Heart left ventricle (tissue), 16 donors: ENCODE data around the gene HNF1A. TPM values are rescaled to one million over a fixed set of nuclear protein-coding genes. Genes with fewer than 3 reads are reported as not detected.

Source experiments
- ATAC-seq, 4 donors: fragments of 200-7000 bp; cut with Tn5 transposase; one replicate each; pipeline ENCODE4 v1.9.1; 2020 to 2022; ENCODE audit warnings: moderate library complexity in 4 of 4, mild to moderate bottlenecking in 3 of 4, moderate number of reproducible peaks in 1 of 4
- DNase-seq, 5 donors: peaks; one replicate each; pipeline ENCODE4 v3.0.0-alpha.2; 2020
- H3K27ac ChIP-seq, 12 donors: fragments of 200-600 bp; sonication (generic) in 4 of 12; one replicate each; pipeline versions ENCODE4 v1.5.0 to v1.8.0; 2016 to 2022; ENCODE audit warnings: mild to moderate bottlenecking in 2 of 12
- H3K27me3 ChIP-seq, 9 donors: fragments of 200-600 bp; sonication (generic) in 2 of 9; one replicate each; pipeline versions ENCODE4 v1.5.1 to v1.8.0; 2016 to 2022; ENCODE audit warnings: mild to moderate bottlenecking in 3 of 9
- H3K36me3 ChIP-seq, 9 donors: fragments of 200-600 bp; sonication (generic) in 2 of 9; one replicate each; pipeline versions ENCODE4 v1.5.0 to v1.8.0; 2018 to 2022; ENCODE audit warnings: mild to moderate bottlenecking in 2 of 9
- H3K4me1 ChIP-seq, 12 donors: fragments of 200-600 bp; sonication (generic) in 4 of 12; one replicate each; pipeline versions ENCODE4 v1.5.0 to v1.8.0; 2016 to 2022; ENCODE audit warnings: mild to moderate bottlenecking in 3 of 12
- H3K4me3 ChIP-seq, 12 donors: fragments of 200-600 bp; sonication (generic) in 4 of 12; one replicate each; pipeline versions ENCODE4 v1.5.0 to v1.8.0; 2017 to 2022; ENCODE audit warnings: mild to moderate bottlenecking in 9 of 12, moderate library complexity in 4 of 12
- H3K9me3 ChIP-seq, 12 donors: fragments of 200-600 bp; sonication (generic) in 4 of 12; one replicate each; pipeline versions ENCODE4 v1.5.0 to v1.8.0; 2016 to 2022; ENCODE audit warnings: mild to moderate bottlenecking in 1 of 12
- CTCF ChIP-seq, 12 donors: fragments of 200-600 bp; sonication (generic) in 4 of 12; IDR thresholded peaks; one replicate each; pipeline versions ENCODE4 v1.5.0 to v1.8.0; 2018 to 2022; ENCODE audit warnings: antibody characterized with exemption in 12 of 12, mild to moderate bottlenecking in 5 of 12
- POLR2A ChIP-seq, 2 donors: fragments of 450-650 bp; IDR thresholded peaks; one replicate each; pipeline ENCODE4 v1.6.1; 2017; ENCODE audit warnings: antibody characterized with exemption in 2 of 2, mild to moderate bottlenecking in 2 of 2, moderate library complexity in 2 of 2
- WGBS, 4 donors: extraction: QIAGEN DNeasy Blood & Tissue Kit in 2 of 4; methylation state at CpG; one replicate each; pipeline versions ENCODE4 v1.1.5 to v1.1.7; 2013 to 2018; 5-methylcytosine and 5-hydroxymethylcytosine counted together
- intact Hi-C, 10 donors: fragments of 100-400 bp; cut with DNase I; formaldehyde crosslinking; loops; one replicate each; pipeline versions ENCODE4 v1.11.1 to v1.14.2; 2022
- long read RNA-seq, 3 donors: library from polyadenylated mRNA; unstranded; transcript quantifications; one replicate each; pipeline ENCODE4 v2.0.0, GENCODE V29; 2020 to 2021
- polyA plus RNA-seq, 2 donors: library from polyadenylated mRNA; stranded (reverse); fragments of 200-250 nt; gene quantifications; one replicate each; pipeline ENCODE4 v1.2.3, GENCODE V29; 2013
- total RNA-seq, 9 donors: library from RNA; depleted of rRNA in 2 of 9; stranded (reverse); fragments of >200 nt in 2 of 9; fragmentation: NEBNext Ultra II Directional in 3 of 9; extraction: Animal tissue kit (Norgen Biotek cat#: 25700) in 3 of 9; gene quantifications; one replicate each; pipeline versions ENCODE4 v1.1.0 to v1.2.4, GENCODE V29; 2016 to 2023
- donor health status: ischemic (EF 13 %, LVEDD 7.1; RV severe dilation, severe dysfunction).
- donor health status: healthy with polysubstance abuse.
- donor health status: DM: no; HTN: yes; CAD: no.
- donor health status: DM: no; HTN: no; CAD: no.
- donor health status: ischemic (EF 25% LVEDD 6.9; RV normal size, moderate dysfunction).
- donor health status: ischemic (EF 25% LVEDD 5.7; RV mildly dilated, moderate dysfunction).
- donor health status: healthy.
- donor health status: DM: yes; HTN: yes; CAD: no.
- donor health status: ischemic (EF 35%, LVEDD 5.7; RV mildly dilated, moderate dysfunction).
- donor health status: nonischemic (EF 11% LVEDD 7.7; RV severe dilation, severe dysfunction).
- donor health status: DM: yes; HTN: yes; CAD: no.
- donor health status: PGD.
- donor health status: ischemic (EF 29% LVEDD 5.4; RV normal size, mild dysfunction).
- donor health status: nonischemic (EF 23%, LVEDD 6.1; RV moderate dilation, normal function).

The HNF1A gene
- total RNA-seq (not detected), polyA plus RNA-seq (under 1 TPM in 1 of 2 donors, not detected in 1; 0.03 TPM)
- long read RNA-seq, donor 1, result 0 reads
- long read RNA-seq, donor 2, partial matches to known transcripts, result 0 of 1 reads
- long read RNA-seq, donor 2, other reads (novel, unspliced or antisense), result 1 of 1 reads
- long read RNA-seq, donor 3, result 0 reads

- TF ChIP-seq POLR2A (IDR thresholded peaks at IDR 0.05), result no peak
- TF ChIP-seq CTCF (IDR thresholded peaks at IDR 0.05), result no peak
- DNase-seq (no peak), ATAC-seq (no peak)
- no peaks in the 10 kb centered on the region for H3K4me1 ChIP-seq
- intact Hi-C loops, result loop anchor here in 5 of 10 donors (5.0 to 10.0 kb wide), 5 partner anchors 124 to 331 kb away; partner anchors contain the start of gene UNC119B (in 2 of the 5)
- H3K27ac ChIP-seq, result peak within 1 kb of the TSS in 1 of 12 donors; percentile 49
- H3K36me3 ChIP-seq, result no peaks in the 10 kb centered on the region
- no peak within 1 kb of the TSS for H3K4me3 ChIP-seq
- WGBS, 4 donors, result 84 to 90% (median 87%) methylated on average over 26 to 40 of the region's 40 CpGs
- no peaks in the 10 kb centered on the region for H3K27me3 ChIP-seq
- no peaks in the 10 kb centered on the region for H3K9me3 ChIP-seq
Observed at GRCh38 chr12:120978296-120979219, at the start of gene HNF1A. TSS of gene HNF1A (plus strand) at chr12:120978543. CDS start at chr12:120978769, 226 bp downstream.

GRCh38 chr12:120928864-120929652 is 49.3 kb upstream of the HNF1A start:
- TF ChIP-seq POLR2A (IDR thresholded peaks at IDR 0.05) (no peak), CTCF (IDR thresholded peaks at IDR 0.05) (no peak)
- Histone ChIP-seq H3K27me3 (no peaks in the 10 kb centered on the region), H3K4me1 (peaks cover 0 to 3% (median 0%) of the 10 kb centered on the region in 12 donors), H3K27ac (no peak overlapping the region), H3K4me3 (no peak overlapping the region), H3K36me3 (no peaks in the 10 kb centered on the region), H3K9me3 (no peaks in the 10 kb centered on the region)
- WGBS, 4 donors, result 66 to 78% (median 69%) methylated on average over 10 to 13 of the region's 13 CpGs
- DNase-seq (peak in 1 of 5 donors; percentile 20), ATAC-seq (no peak)
- intact Hi-C loops, result no loop called here

GRCh38 chr12:120930032-120930431 is 48.3 kb upstream of the HNF1A start:
- Histone ChIP-seq H3K27ac (no peak overlapping the region), H3K9me3 (no peaks in the 10 kb centered on the region), H3K4me1 (peaks cover 0 to 7% (median 0%) of the 10 kb centered on the region in 12 donors), H3K36me3 (no peaks in the 10 kb centered on the region), H3K4me3 (no peak overlapping the region), H3K27me3 (no peaks in the 10 kb centered on the region)
- TF ChIP-seq POLR2A (IDR thresholded peaks at IDR 0.05) (no peak), CTCF (IDR thresholded peaks at IDR 0.05) (no peak)
- ATAC-seq (no peak), DNase-seq (no peak)
- WGBS, 4 donors, result 91 to 96% (median 92%) methylated on average over 5 of the region's 5 CpGs
- intact Hi-C loops, result no loop called here
